Peyer's patch (tissue), 4 donors: Measurements from ENCODE around the gene P2RY11. TPM values are rescaled to one million over a fixed set of nuclear protein-coding genes. Genes with fewer than 3 reads are reported as not detected.

Source experiments
- DNase-seq, 3 donors: peaks; one replicate each; pipeline ENCODE4 v3.0.0-alpha.2; 2017 to 2019
- H3K27ac ChIP-seq, 4 donors: fragments of 200-600 bp; sonication (generic); one replicate each; pipeline ENCODE4 v1.5.1; 2016 to 2019
- H3K27me3 ChIP-seq, 2 donors: fragments of 200-600 bp; sonication (generic); one replicate each; pipeline ENCODE4 v1.5.1; 2019
- H3K36me3 ChIP-seq, 3 donors: fragments of 200-600 bp; sonication (generic); one replicate each; pipeline ENCODE4 v1.5.1; 2016 to 2019
- H3K4me1 ChIP-seq, 4 donors: fragments of 200-600 bp; sonication (generic); one replicate each; pipeline ENCODE4 v1.5.1; 2016 to 2019
- H3K4me3 ChIP-seq, 4 donors: fragments of 200-600 bp; sonication (generic); 1 replicate in 3 of 4; 2 replicates in 1 of 4; pipeline ENCODE4 v1.5.1; 2016 to 2019; ENCODE audit warnings: mild to moderate bottlenecking in 1 of 4
- H3K9me3 ChIP-seq, 4 donors: fragments of 200-600 bp; sonication (generic); one replicate each; pipeline ENCODE4 v1.5.1; 2016 to 2019; ENCODE audit warnings: mild to moderate bottlenecking in 1 of 4
- CTCF ChIP-seq, 6 experiments: fragments of 450-650 bp in 4 of 6; fragments of 200-600 bp in 2 of 6; sonication (generic) in 1 of 6; IDR thresholded peaks; one replicate each; pipeline ENCODE4 v1.5.1; 2017 to 2019; ENCODE audit warnings: antibody characterized with exemption in 6 of 6, mild to moderate bottlenecking in 3 of 6, moderate library complexity in 1 of 6
- POLR2A ChIP-seq, 2 donors: fragments of 450-650 bp; IDR thresholded peaks; one replicate each; pipeline ENCODE4 v1.5.1; 2017; ENCODE audit warnings: antibody characterized with exemption in 2 of 2, mild to moderate bottlenecking in 2 of 2, moderate library complexity in 2 of 2
- total RNA-seq, 4 donors: library from RNA; depleted of rRNA; stranded (reverse); fragments of >200 nt; gene quantifications; one replicate each; pipeline ENCODE4 v1.1.0, GENCODE V29; 2016

P2RY11 gene
- total RNA-seq, 4 donors from 2014 or later: 7.0 to 21.5 (median 11.6) TPM

GRCh38 chr19:10134040-10134439 lies 22.5 kb downstream of the P2RY11 start:
- peaks cover 0 to 83% (median 0%) of the 10 kb centered on the region in 3 donors for H3K36me3 ChIP-seq
- H3K4me3 ChIP-seq: no peak overlapping the region
- no peak overlapping the region for H3K27ac ChIP-seq

GRCh38 chr19:10135551-10136334 lies 24.2 kb downstream of the P2RY11 start:
- Histone ChIP-seq H3K36me3 (peaks cover 0 to 93% (median 0%) of the 10 kb centered on the region in 3 donors), H3K27ac (no peak overlapping the region), H3K4me3 (no peak overlapping the region), H3K27me3 (no peaks in the 10 kb centered on the region), H3K9me3 (no peaks in the 10 kb centered on the region), H3K4me1 (no peaks in the 10 kb centered on the region)
- no peak for DNase-seq
- TF ChIP-seq POLR2A (IDR thresholded peaks at IDR 0.05) (no peak), CTCF (IDR thresholded peaks at IDR 0.05) (no peak)

More at GRCh38 chr19:10134040-10134439, 22.5 kb downstream of the P2RY11 start:
- Histone ChIP-seq H3K27me3 (no peaks in the 10 kb centered on the region), H3K9me3 (no peaks in the 10 kb centered on the region), H3K4me1 (no peaks in the 10 kb centered on the region)
- TF ChIP-seq POLR2A (IDR thresholded peaks at IDR 0.05) (no peak), CTCF (IDR thresholded peaks at IDR 0.05) (no peak)
- no peak for DNase-seq

- no peak for TF ChIP-seq POLR2A (IDR thresholded peaks at IDR 0.05)
- TF ChIP-seq CTCF (IDR thresholded peaks at IDR 0.05): no peak
- DNase-seq: no peak
- H3K9me3 ChIP-seq: no peaks in the 10 kb centered on the region
- H3K27ac ChIP-seq: no peak overlapping the region
- peaks cover 0 to 94% (median 0%) of the 10 kb centered on the region in 3 donors for H3K36me3 ChIP-seq
- H3K4me3 ChIP-seq: no peak overlapping the region
- no peaks in the 10 kb centered on the region for H3K27me3 ChIP-seq
- no peaks in the 10 kb centered on the region for H3K4me1 ChIP-seq
These were observed 25.4 kb downstream of the P2RY11 start for GRCh38 chr19:10136936-10137335.

GRCh38 chr19:10137751-10138682 lies 26.5 kb downstream of the P2RY11 start:
- Histone ChIP-seq H3K36me3 (peaks cover 0 to 94% (median 0%) of the 10 kb centered on the region in 3 donors), H3K4me1 (peaks cover 0 to under 1% (median 0%) of the 10 kb centered on the region in 4 donors)
- no peak for DNase-seq

More at GRCh38 chr19:10137751-10138682, 26.5 kb downstream of the P2RY11 start:
- Histone ChIP-seq H3K4me3 (no peak overlapping the region), H3K9me3 (no peaks in the 10 kb centered on the region), H3K27me3 (no peaks in the 10 kb centered on the region), H3K27ac (no peak overlapping the region)
- TF ChIP-seq CTCF (IDR thresholded peaks at IDR 0.05): no peak
- no peak for TF ChIP-seq POLR2A (IDR thresholded peaks at IDR 0.05)
